Measurements from ENCODE around the gene PIPOX.

DNA sequence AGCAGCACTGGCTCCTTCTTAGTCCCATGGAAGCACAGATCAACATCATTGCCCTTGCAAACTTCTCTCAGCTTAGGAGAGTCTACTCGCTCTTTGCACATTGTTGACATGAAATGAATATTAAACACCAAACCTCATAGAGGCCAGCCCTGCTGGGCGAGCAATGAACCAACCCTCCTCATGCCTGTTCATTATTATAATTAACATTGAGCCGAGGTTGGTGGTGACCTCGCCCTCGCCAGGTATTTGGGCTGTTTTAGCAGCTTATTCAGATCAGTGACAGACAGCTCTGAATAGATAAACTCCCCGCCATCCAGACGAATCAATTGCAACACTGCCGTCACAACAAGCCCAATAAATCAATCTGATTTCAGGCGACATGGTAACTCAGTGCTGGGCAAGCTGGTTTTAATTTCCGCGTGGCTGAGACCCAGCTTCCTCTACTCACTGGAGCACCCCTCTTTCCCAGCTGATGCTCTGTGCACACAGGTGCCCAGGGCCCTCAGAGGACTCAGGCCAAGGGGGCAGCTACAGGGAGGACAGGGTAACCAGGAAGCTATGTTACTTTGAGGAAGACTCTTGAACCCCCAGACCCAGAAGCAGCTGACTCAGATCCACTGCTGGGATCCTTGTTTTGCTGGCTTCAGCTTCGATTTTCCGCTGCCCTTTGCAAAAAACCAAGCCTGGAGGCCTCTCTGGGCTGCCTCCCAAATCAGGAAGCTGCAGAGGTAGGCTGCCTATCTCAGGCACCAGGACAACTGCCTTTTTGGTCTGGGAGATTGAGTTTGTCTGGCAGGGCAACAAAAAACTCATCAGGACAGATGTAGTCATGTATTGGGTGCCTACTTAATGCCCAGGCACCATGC, 26.4 kb upstream of the PIPOX start:
- TF ChIP-seq, protein P1, sequence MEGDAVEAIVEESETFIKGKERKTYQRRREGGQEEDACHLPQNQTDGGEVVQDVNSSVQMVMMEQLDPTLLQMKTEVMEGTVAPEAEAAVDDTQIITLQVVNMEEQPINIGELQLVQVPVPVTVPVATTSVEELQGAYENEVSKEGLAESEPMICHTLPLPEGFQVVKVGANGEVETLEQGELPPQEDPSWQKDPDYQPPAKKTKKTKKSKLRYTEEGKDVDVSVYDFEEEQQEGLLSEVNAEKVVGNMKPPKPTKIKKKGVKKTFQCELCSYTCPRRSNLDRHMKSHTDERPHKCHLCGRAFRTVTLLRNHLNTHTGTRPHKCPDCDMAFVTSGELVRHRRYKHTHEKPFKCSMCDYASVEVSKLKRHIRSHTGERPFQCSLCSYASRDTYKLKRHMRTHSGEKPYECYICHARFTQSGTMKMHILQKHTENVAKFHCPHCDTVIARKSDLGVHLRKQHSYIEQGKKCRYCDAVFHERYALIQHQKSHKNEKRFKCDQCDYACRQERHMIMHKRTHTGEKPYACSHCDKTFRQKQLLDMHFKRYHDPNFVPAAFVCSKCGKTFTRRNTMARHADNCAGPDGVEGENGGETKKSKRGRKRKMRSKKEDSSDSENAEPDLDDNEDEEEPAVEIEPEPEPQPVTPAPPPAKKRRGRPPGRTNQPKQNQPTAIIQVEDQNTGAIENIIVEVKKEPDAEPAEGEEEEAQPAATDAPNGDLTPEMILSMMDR (IDR thresholded peaks at IDR 0.05; ENCODE audit: low read depth, low read length) = no peak
- no peak for TF ChIP-seq EZH2phosphoT487 (IDR thresholded peaks at IDR 0.05; ENCODE audit: low read depth)
